Measurements from ENCODE around the gene PDE11A.

- TF ChIP-seq POLR2A (IDR thresholded peaks at IDR 0.05) = no peak
- TF ChIP-seq CTCF (IDR thresholded peaks at IDR 0.05 in 4 of 5, conservative IDR thresholded peaks at IDR 0.05 in 1 of 5) = no peak
Observed at GRCh38 chr2:177636672-177637071, 435.9 kb downstream of the PDE11A start.
